Activated gamma-delta T cell (primary cell): ENCODE data around the gene ZNF184.

Experiments
- DNase-seq: peaks from one replicate; lab custom pipeline; 2025; lab: John Stamatoyannopoulos, UW
- total RNA-seq, 2 donors: gene quantifications; one replicate each; lab custom pipeline; 2026; lab: John Stamatoyannopoulos, UW

The ZNF184 gene
- 50.3 to 53.7 reads per million in 2 donors for total RNA-seq

DNA sequence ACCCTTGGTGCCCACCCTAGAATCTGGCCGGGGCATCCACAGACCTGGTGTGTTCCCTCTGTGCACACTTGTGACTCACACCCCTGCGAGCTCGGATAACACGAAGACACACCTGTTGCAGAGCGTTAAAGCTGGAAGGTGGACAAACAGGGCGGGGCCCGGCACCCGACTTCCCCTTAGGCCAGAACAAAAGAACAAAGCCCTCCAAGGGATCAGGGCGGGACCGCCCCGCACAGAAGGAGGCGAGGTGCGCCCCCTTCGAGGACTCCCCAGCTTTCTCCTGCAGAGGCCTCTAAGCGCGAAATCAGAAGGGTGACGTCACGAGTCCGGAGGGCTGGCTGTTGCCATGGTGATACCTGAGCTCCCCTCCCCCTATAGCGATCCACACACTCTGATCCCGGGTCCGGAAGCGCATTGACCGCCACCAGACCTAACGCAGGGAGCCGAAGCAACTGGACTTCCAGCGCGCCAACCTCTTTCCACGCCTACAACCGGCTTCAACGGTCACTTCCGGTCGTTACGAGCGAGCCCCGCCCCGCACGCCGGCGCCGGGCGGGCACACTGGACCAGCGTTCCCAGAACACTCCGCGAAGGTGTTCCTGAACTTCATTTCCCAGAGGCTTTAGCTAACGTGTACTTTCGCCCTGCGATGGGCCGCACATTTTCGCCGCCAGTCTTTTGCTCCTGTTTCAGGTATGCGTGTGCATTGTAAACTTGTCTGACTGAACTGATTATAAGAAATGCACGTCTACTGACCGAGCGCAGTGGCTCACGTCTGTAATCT lies at the start of gene ZNF184:
TSS of gene ZNF184 (minus strand) at position 489 of the 784 bp plus-strand sequence. CDS start 811 bp downstream, outside the sequence.
- DNase-seq = peak; percentile 69

DNA sequence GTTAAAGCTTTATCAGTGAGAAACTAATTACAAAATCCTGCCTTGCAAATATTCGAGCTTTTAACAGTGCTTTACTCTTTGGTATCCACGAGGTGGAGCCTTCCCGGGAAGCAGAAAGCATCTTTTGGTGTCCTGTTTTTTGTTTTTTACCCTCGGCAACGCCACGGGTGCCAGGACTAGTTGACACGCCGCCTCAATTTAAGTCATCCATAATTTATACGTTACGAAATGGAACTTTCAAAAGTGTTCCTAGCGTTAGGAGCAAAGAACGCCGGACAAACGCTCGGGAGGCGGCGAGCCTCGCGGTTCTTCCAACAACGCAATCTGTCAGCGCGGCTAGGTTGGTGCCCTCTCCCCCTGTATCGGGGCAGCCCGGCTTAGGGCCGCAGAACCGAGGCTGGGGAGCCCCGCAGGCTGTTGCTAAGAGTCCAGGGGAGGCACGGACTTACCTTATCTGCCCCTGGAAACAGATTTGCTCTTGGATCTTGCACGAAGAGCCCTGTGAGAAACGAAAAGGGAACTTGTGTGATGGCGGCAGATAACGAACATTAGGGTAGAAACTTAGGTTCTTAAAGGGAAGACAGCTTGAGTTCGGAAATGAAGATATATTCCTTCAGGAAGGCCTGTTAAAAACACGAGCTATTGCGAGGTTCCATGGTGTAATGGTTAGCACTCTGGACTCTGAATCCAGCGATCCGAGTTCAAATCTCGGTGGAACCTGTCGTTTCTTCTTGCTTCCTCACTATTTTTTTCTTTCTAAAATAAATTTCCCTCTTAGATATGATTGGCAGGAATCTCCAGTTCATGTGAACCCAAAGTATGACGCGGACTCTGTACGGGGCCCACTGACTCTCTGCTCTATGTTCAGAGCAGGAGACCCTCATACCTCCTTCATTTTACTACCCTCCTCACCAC lies 46.2 kb upstream of the ZNF184 start:
- no peak for DNase-seq

- no peak for DNase-seq
Measured at GRCh38 chr6:27517928-27518787, 45.3 kb upstream of the ZNF184 start.

GRCh38 chr6:27517238-27517637 lies 44.3 kb upstream of the ZNF184 start:
- no peak for DNase-seq

DNA sequence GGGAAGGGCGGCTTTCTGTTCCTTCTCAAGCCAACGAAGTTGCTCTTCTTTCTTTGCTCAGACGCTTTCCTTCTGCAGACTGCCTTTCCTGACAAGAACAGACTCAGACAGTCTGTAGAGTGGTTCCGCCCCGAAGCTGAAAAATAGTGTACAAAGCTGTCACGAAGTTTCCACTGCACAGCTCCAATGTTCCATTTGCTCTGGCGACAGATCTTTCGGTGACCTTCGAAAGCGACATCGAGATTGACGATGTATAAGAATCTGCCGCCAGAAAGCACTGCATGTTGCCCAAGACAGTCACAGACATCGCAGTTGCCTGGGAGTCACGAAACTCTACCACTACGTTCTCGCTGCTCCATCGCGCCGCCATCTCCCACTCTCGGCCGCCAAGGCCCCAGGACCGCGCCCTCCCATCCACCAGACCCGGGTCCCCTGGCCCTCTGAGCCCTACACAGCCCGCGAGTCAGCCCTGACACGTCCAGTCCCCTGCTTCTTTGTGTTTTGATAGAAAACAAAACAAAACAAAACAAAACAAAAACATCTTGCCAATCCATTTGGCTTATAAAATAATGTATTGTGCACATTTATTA lies 42.1 kb upstream of the ZNF184 start:
- no peak for DNase-seq

DNA sequence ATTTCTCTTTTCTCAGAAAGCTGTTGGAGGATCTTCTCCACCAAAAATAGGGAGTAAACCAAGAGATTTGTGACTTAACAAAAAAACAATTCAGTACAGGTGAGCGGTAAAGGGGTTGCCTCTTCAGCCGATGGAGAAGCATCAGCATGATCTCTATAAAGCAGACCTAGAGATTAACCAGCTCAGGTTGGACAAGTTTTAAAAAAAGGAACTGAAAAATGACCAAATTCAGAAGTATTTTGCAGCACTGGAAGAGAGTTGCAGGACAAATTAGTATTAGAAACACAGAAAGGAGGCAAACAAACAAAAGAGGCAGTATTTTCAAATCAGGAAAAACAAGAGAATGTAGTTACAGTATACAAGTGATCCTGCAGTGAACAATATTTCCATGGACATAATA lies 39.6 kb upstream of the ZNF184 start:
- DNase-seq = no peak

- DNase-seq = no peak
Measured at GRCh38 chr6:27507041-27507956, 34.4 kb upstream of the ZNF184 start.

DNA sequence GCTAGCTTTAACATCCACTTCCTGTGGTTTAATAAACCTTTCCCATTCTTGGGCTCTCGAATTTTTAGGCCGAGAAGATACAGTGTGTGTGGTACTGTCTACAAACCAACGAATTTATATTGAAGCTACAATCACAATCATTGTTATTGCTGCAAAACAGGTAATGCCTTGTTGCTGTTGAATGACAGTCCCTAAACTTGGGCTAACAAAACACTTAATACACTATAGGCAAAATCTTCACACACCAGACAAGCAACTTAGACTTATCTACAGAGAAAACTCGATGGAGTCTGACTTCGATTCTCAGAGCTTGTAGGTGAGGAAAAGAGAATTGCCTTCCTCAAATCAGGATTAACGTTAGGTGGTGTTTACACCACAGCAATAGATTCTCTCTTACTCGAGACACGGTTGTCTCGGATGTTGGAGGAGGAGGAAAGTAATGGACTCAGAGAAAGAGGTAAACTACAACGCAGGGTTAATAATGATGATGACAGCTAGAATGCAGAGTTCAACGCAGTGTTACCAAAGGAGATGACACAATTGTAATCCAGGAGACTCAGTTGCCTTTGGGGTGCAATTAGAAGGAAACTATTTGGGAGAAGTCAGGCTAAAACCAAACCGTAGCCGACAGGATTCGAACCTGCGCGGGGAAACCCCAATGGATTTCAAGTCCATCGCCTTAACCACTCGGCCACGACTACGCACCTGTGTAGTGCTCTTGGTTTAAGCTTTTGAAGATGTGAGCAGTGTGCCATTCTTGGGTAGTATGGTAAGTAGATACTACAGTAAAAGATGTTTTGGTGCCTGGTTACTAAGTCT lies 32.5 kb upstream of the ZNF184 start:
- DNase-seq = no peak

- DNase-seq = peak; percentile 22
Measured at GRCh38 chr6:27503436-27504030, 30.6 kb upstream of the ZNF184 start.

- peak; percentile 26 for DNase-seq
Measured at GRCh38 chr6:27502508-27503435, 29.9 kb upstream of the ZNF184 start.

DNA sequence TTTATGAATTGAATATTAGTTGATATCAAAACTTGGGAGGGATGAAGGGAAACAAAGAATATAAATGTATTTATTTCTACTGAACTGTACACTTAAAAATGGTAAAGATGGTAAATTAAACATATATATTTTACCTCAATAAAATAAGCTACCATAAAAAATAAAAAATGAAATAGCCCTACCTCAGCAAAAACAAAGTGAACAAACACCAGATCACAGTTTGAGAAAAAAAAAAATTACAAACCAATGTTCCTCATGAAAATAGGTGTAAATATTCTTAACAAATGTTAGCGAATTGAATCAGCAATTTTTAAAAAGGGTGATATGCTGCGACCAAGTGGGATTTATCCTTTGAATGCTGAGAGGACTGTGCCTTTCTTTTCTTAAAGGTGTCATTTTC lies 28.3 kb upstream of the ZNF184 start:
- no peak for DNase-seq

GRCh38 chr6:27500177-27500576 lies 27.3 kb upstream of the ZNF184 start:
- DNase-seq = no peak

GRCh38 chr6:27495386-27496135 lies 22.7 kb upstream of the ZNF184 start:
- DNase-seq = no peak

- no peak for DNase-seq
Measured at GRCh38 chr6:27494987-27495385, 22.1 kb upstream of the ZNF184 start.

DNA sequence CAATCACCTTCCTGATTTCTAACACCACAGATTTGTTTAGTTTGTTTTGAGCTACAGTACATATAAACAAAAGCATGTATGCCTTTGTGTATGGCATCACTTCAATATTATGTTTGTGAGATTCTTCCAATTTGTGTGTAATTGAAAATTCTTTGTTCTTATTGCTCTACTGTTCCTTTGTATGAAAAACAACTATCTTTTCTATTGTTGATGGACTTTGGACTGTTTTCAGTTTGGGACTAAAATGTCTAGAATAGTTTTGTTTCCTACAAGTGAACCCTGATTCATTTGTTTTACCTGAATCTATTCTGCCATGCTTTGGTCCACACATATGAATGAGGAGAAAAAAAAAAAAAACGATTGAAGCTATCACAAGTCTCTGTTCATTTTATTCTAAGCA lies 21.2 kb upstream of the ZNF184 start:
- no peak for DNase-seq

- DNase-seq = no peak
Measured at GRCh38 chr6:27492631-27493190, 19.8 kb upstream of the ZNF184 start.
